Middle frontal gyrus (tissue), 1 donor: ENCODE results near the gene TCERG1L.
"Not testable (repeated sequence)": the region's sequence is repeated elsewhere in the genome, so short reads cannot be mapped to it uniquely, and the experiment has no call there.

Source experiments
- DNase-seq: peaks from one replicate; pipeline ENCODE4 v3.0.0-alpha.2; 2015; ENCODE audit warnings: low spot score; ENCODE audit errors: extremely low spot score

The TCERG1L gene

DNA sequence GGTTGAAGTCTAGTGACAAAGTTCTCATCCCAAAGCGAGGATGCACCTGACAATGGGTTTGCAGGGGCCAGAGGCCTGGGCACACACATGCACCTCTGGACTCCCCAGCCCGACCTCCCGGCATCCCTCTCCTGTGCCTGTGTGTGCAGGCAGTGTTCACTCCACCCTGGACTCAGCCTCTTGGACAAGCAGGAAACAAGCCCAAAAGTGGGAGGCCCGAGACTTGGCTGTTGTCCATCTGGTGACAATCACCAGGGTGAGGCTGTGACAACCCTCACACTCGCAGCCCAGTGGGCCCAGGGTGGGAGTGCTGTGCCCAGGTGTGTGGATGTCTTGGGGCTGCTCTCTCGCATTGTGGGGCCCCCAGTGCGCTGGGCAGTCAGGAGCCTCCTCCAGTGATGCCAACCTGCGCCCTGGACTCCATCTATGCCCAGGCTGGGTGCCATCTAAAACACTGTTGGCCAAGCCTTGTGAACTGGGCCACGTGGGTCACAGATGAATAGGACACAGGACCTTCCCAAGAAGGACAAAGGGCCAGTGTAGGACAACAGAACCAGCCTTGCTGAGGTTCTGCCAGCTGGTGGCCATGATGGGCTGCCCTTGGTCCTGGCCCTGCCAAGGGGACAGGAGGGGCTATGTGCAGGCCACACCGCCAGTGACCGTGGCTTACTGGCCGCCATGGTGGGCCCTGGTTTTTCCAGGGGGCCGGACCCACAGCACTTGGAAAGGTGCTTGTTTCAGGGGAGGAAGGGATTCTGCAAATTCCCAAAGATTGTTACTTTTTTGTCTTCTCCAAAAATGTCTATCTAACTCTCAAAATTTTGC lies 144.3 kb downstream of the TCERG1L start:
- DNase-seq = no peak

DNA sequence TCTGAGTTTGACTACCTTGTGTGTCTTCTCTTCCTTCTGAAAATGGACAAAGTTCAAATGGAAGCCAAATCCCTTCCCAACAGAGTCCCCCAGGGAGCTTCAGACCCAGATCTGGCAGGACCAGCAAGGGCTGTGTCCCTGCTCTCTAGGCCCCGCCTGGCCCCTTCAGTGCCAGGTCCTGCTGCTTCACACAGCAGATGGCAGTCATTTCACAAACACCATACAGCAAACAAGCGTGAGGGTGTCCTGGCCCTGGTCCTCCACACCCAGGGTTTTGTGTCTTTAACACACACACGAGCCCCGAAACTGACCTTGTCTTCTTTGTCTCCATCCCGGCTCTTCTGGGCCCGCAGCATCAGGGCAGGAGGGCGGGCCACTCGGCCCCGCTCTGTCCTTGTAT lies 145.0 kb downstream of the TCERG1L start:
- DNase-seq = no peak

DNA sequence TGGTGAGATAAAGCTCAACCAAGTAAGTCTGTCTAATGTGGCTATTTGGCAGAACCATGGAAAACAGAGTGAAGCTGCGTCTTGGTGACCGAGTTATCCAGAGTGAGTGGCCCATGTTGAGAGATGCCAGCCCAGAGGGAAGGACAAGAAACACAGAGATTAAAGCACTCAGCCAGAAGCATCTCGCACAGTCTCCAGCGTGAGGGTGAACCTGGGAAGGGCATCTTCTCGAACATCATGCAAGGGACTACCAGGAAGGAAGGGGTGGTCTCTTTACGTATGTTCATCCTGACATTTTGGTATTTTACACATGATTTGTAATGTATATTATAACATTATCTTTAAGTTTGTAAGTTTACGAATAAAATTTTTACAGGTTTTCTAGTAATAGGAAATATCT lies 146.4 kb downstream of the TCERG1L start:
- DNase-seq = no peak

DNA sequence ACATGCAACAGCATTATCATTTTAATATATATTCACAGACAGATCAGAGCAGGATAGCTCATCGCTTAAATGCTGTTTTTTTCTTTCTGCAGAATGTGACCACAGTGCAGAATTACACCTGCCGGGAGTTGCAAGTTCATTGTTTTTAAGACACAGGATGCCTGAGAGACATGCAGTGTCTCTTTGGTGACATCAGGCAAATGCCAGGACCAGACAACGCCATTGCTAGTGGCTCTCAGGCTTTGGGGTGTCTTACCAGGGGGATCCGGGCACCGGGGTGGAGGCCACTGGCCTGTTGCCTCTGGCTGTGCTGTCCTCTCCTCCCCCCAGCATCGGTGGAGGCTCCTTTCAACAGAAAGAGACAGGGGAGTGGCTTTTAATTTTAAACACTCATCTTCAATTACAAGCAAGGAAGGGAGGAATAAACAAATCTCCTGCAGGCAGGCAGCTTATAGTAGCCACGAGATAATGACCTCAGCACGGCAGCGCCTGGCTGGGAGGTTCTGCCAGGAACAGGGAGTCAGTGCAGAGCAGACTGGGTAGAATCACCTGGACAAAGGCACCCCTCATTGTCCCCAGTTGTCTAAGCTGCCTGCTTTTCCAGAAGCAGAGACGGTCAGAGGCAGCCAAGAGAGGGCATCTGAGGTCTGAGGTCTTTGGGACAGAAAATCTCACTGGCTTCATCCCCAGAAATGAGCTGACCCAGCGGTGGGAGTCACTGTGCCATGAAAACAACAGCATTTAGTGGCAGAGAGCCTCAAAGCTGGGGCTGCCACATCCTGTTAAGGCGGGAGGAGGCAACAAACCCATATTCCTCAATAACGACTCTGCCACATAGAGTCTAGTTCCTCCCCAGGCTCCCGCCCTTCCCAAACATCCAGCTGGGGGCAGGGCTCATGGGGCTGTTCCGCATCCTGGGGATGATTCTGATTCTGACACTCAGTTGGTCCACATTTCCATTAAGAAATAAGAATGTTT lies 148.4 kb downstream of the TCERG1L start:
- DNase-seq = no peak

DNA sequence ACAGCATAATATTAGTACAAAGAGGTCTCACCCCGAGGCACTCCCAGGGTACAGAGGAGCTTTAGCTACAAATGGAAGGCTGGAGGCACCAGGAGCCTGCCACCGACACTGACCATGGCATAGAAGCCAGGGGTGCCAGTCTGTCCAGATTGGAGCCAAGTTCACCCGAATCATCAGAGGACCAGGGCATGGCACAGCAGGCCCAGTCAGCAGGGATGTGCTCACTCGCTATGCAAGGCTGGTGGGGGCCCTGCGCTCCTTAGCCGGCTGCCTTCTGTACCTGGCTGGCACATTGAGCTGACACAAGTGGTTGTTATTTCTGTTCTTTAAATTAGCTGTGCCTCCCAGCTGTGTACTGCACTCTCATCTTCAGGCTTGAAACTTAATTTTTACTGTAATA lies 149.3 kb downstream of the TCERG1L start:
- no peak for DNase-seq

DNA sequence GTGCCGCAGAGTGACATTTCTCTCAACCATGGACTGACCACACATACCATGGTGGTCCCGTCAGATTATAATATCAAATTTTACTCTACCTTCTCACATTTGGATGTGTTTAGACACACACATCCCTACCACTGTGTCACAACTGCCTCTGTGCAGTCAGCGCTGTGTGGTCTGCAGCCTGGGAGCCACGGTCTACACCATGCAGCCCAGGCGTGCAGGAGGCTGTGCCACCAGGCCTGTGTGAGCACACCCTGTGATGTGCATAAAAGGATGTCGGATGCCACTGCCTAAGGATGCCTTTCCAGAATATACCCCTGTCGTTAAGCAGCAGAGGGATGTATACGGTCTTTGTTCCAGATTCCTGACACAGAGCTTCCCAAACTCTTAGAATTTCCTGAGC lies 150.4 kb downstream of the TCERG1L start:
- DNase-seq = no peak

DNA sequence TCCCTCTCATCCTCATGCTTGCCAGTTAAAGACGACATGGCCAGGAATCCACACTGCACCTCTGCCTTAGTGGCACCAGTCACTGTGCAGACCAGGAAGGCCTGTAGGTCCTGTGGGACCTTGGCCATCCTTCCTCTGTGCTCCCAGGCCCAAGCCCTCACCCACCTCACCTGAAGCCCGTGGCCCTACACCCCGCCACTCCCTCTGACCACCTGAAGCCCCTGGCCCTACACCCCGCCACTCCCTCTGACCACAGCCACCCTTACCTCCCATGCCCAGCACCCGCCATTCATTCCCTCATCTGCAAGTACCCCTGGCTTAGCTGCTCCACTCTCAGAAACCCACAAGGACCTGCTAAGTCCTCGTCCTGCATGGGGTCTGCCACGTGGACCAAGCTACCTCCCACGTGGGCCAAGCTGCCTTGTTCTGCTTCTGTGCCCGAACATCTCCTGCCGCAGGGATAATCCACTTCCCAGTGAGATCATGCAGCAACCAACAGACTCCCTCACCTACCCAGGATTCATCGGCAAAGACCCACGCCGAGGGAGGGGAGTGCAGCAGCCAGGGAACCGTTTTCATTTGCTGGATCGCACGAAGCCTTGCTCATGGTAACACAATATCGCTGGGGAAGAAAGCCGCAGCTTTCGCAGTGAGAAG lies 151.2 kb downstream of the TCERG1L start:
- DNase-seq = no peak

DNA sequence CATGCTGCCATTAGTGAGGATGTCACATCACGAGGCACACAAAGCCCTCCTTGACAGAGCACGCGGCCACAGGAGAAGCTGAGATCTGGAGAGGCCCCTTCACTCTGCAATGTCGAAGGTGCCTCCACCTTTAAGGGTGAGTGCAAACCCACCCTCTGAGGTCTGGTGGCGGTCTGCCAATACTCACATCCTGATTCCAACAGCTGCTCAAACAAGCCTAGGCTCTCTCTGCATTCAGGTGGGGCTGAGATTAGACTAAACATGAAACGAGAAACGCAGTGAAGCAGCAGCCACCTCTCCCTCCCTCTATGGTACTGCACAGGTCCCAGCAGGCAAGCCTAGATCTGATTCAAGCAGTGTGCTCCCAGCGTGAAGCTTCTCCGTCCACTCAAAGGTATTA lies 151.8 kb downstream of the TCERG1L start:
- no peak for DNase-seq

DNA sequence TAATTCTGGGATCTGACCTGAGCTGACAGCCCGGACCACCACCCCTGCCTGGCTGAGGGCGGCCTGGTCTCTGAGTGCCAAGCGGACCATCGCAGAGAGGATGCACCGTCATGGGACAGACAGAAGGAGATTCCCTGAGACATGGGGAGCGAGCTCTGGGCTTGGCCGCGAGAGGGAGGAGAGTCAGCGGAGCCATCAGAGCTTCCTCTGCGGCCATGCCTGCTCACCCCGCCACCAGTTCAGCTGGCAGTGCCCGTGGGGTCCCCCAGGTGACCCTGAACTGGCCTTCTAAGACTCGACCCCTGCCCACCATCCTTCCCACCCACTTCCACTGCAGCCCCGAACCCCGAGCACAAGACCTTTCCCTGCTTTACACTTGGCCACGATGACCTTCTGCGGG lies 152.8 kb downstream of the TCERG1L start:
- DNase-seq = no peak

DNA sequence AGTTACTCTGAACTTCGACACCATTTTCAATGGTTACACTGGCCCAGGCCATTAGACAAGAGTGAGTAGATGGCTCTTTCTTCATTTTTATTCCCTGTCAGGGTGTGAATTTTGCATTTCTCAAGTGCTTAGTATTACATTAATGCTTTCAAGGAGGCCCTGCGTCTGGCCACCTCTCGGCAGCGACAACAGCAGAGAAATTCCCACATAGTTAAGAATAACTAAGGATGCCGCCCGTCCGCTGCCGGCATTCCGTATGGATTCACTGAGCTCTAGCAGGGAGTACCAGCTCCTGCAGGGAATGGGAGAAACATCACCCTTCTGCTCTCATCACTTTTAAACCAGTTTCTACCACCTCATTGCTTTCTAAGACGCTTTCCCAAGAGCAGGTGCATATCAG lies 153.6 kb downstream of the TCERG1L start:
- DNase-seq = no peak

DNA sequence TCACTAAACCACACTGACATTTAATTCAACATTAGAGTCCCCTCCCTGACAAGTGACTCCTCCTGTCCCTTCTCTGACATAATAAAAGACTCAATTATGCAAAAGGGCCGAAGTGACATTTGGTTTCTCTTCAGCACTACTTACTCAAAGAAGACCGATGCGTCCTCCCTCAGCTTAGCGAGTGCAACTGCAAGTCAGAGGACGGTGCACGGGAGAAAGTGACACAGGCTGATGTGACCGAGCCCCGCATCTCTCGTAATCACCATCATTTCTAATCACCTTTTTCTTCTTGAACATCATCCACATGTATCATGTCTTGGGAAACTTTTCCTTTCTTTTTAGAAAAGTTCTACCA lies 155.7 kb downstream of the TCERG1L start:
- DNase-seq = no peak

DNA sequence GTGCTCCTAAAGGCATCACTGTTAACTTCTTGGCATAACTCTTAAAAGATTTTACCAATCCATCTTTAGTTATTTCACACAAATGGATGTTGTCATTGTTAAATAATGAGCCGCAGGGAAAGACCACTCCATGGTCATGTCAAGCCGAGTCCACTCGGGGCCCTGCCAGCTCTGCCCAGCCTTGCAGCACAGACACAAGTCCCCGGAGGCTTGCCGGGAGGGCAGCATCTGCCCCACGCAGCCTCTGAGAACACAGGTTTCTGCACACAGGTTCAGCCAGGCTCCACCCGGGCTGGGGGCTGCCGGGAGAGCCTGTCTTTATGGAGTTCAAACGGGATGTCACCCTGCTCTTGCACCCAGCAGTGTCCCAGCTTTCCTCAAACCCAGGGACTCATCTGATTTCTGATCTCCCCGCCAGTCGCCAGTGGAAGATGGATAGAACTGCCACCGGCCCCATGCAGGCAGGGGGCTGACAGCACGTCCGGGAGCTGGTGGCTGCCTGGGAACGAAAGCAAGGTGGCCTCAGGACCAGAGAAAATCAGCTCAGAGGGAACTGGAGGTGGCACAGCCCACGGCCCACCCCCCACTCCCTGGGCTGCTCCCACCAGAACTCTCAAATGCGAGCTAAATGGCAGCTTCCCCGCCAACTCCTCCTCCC lies 156.2 kb downstream of the TCERG1L start:
- DNase-seq = no peak

DNA sequence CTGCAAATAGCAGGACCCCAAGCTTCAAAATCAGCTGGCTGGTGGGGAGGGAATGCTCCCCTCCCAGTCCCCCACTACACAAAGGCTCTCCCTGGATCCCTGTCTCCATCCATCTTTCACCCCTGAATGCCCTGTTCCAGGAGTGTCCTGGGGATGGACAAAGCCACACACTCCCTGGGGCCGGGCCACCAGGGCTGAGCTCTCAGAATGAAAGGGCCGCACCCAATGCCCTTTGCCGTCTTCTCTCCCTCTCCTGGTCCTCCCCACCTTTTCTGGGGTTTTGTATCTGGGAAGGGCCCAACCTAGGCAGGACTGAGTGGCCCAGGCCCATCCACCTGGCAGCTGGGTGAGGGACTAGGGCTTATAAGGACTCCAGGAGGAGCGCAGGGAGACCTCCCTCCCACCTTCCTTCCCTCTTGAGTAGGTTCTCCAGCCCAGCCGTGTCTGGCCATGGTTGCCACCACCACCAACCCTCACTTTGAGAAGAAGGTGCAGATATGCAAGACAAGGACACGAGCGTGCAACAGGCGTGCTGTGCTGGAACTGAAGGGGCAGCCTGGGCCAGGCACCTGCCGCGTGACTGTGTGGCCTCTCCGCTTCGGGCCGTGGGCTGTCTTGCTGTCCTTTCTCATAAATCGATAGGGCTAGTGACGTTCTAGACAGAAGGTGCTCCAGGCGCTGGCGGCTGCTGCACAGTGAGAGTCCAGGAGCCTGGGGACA lies 157.1 kb downstream of the TCERG1L start:
- DNase-seq = no peak

DNA sequence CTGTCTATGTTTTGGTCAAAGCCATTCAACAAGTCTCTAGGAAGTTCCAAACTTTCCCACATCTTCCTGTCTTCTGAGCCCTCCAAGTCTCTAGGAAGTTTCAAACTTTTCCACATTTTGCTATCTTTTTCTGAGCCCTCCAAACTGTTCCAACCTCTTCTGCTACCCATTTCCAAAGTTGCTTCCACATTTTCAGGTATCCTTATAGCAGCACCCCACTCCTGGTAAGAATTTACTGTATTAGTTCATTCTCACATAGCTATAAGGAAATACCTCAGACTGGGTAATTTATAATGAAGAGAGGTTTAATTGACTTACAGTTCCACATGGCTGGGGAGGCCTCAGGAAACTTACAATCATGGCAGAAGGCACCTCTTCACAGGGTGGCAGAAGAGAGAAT lies 159.1 kb downstream of the TCERG1L start:
- DNase-seq = not testable (repeated sequence)

DNA sequence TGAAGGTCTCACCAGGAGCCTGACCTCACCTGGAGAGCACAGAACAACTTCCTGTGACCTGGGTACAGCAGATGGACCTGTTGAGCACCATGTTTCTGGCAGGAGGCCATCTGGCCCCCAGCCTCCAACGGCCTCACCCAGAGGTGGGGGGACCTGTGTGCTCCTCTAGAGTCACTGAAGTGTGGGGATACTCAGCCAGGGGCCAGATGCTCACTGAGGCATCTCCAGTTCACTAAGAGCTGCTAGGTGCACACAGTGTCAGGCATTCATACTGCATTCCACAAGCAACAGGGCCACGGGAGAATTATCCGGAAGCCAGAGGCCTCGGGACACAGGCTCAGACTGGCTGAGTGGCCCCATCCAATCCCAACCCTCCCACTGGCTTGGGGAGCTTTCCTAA lies 161.4 kb downstream of the TCERG1L start:
- no peak for DNase-seq

DNA sequence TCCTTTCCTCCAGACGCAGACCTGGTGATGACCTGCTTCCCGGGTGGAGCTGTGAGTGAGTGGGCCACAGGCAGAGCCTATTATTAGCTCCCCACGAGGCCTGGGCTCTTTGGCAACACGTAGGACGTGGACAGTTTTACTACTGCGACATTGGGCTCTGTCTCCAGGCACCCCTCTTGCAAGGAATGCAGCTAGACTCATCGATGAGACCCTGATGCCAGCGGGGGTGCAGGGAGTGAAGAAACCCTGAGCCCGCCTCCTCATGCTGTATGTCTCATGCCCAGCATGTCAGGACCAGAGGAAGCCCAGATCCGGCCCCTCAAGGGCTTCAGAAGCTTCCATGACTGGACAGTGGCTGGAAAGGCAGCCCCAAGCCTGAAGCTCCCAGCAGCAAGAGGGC lies 161.9 kb downstream of the TCERG1L start:
- DNase-seq = no peak

DNA sequence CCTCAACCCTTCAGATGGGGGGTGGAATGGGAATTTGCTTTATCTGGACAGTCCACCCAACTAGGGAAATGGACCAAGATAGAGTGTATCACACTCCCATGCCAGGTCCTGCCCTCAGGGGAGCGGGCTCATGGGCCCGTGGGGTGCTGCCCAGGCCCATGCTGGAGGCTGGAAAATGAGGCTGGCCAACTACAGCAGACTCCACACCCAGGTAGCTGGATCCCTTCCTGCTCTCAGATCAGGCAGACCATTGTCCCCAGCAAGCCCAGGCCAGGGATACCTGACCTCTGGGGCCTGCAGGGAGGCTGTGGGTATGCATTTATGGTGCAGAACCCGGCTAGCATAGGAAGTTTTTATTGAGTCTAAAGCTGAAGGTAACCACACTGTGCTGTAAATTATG lies 162.4 kb downstream of the TCERG1L start:
- no peak for DNase-seq

DNA sequence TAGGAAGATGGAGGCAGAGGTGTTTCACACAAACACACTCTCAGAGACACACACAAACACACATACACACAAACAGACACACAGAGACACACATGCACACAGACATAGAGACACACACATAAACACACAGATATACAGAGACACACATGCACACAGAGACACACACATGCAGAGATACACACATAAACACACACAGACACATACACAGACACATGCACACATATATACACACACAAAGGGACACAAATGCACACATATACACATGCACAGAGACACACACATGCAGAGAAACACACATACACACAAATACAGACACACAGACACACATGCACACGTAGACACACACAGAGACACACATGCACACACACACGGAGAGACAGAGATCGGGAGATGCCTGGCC lies 163.3 kb downstream of the TCERG1L start:
- no peak for DNase-seq

DNA sequence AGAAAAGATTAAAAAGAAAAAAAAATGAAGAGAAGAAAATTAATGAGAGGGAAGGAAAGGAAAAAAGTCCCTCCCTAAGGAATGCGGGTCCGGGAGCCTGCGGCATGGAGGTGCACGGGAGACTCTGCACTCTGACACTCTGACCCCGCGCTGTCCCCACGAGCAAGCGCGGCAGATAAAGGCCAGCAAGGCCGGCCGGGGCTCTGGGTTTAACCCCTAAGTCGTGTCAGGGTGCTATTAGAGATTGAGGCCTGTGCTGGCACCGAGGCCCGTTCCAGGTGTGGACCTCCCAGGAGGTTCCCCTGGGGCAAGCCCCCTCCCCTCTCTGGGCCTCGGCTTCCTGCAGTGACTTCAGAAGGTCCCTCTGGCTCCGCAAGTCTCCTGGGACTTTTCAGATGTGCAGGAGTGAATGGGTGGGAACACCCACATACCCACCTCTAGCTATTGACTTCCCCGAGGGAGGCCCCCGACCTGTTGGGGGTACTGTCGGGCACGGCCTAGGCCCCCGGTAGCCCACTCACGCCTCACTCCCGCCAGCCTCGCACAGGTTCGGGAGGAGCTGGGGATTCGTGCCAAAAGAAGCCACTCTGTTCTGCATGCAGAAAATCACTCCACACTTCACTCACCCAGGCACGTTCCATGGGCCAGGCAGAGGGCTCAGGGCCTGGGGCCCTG lies 164.1 kb downstream of the TCERG1L start:
- DNase-seq = no peak

DNA sequence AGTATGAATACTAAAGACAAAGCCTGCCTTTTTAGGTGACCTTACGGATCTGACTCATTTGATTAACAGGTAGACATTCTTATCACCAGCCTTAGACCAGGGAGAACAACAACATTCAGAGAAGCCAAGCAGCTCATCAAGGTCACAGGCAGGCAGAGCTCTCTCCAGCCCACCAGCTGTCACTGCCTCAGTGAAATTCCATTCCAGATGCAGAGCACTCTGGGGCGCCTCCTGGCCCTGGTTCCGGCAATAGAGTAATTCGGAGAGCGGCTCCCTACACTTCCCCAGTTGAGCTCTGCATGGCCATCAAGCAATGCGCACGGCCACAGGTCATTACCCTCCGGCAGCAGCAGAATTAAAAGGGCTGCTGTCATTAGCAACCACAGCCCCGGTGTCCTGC lies 164.7 kb downstream of the TCERG1L start:
- DNase-seq = no peak
